ENCODE results near the gene TMEM175. TPM values are rescaled to one million over a fixed set of nuclear protein-coding genes. Genes with fewer than 3 reads are reported as not detected.

Gene TMEM175
- total RNA-seq, 4 donors from 2014 or later, result 33.3 to 61.2 (median 39.0) TPM

GRCh38 chr4:911221-911751 is 21.0 kb upstream of the TMEM175 start:
- Histone ChIP-seq H3K36me3 (peaks cover 0 to 46% (median 10%) of the 10 kb centered on the region in 3 donors), H3K4me1 (peaks cover 0 to 43% (median 6%) of the 10 kb centered on the region in 4 donors), H3K27ac (no peak overlapping the region), H3K4me3 (no peak overlapping the region), H3K27me3 (no peaks in the 10 kb centered on the region), H3K9me3 (no peaks in the 10 kb centered on the region)
- no peak for DNase-seq (ENCODE audit: low spot score in 2 of 2)
- WGBS, 2 donors, result 93 to 97% methylated on average over 13 to 22 of the region's 23 CpGs
- TF ChIP-seq EP300 (IDR thresholded peaks at IDR 0.05), result no peak

GRCh38 chr4:911871-912490 is 20.3 kb upstream of the TMEM175 start:
- DNase-seq (ENCODE audit: low spot score in 2 of 2), result no peak
- H3K27ac ChIP-seq, result peak overlapping the region in 2 of 4 donors; percentile 53 to 72
- no peak overlapping the region for H3K4me3 ChIP-seq
- H3K36me3 ChIP-seq, result peaks cover 0 to 46% (median 10%) of the 10 kb centered on the region in 3 donors
- H3K27me3 ChIP-seq, result no peaks in the 10 kb centered on the region
- no peaks in the 10 kb centered on the region for H3K9me3 ChIP-seq
- TF ChIP-seq CTCF (IDR thresholded peaks at IDR 0.05) (no peak), POLR2A (IDR thresholded peaks at IDR 0.05) (no peak), EP300 (IDR thresholded peaks at IDR 0.05) (no peak)
- 79 to 82% methylated on average over 28 of the region's 29 CpGs for WGBS, 2 donors
- H3K4me1 ChIP-seq, result peaks cover 0 to 43% (median 6%) of the 10 kb centered on the region in 4 donors

- H3K27ac ChIP-seq, result peak overlapping the region in 2 of 4 donors; percentile 60 to 72
- WGBS, 2 donors, result 45 to 61% methylated on average over 19 of the region's 19 CpGs
- peaks cover 0 to 45% (median 10%) of the 10 kb centered on the region in 3 donors for H3K36me3 ChIP-seq
- H3K4me3 ChIP-seq, result no peak overlapping the region
- DNase-seq (ENCODE audit: low spot score in 2 of 2), result no peak
- H3K9me3 ChIP-seq, result no peaks in the 10 kb centered on the region
- H3K4me1 ChIP-seq, result peaks cover 0 to 43% (median 8%) of the 10 kb centered on the region in 4 donors
- TF ChIP-seq CTCF (IDR thresholded peaks at IDR 0.05) (no peak), EP300 (IDR thresholded peaks at IDR 0.05) (no peak), POLR2A (IDR thresholded peaks at IDR 0.05) (no peak)
- no peaks in the 10 kb centered on the region for H3K27me3 ChIP-seq
Measured at GRCh38 chr4:912548-913279, 19.5 kb upstream of the TMEM175 start.

GRCh38 chr4:913280-913618 is 19.0 kb upstream of the TMEM175 start:
- H3K4me3 ChIP-seq, result no peak overlapping the region
- peaks cover 0 to 40% (median 10%) of the 10 kb centered on the region in 3 donors for H3K36me3 ChIP-seq
- WGBS, 2 donors, result 69 to 74% methylated on average over 4 of the region's 4 CpGs
- peaks cover 0 to 43% (median 8%) of the 10 kb centered on the region in 4 donors for H3K4me1 ChIP-seq
- no peak for DNase-seq (ENCODE audit: low spot score in 2 of 2)
- peak overlapping the region in 2 of 4 donors; percentile 22 to 60 for H3K27ac ChIP-seq
- no peak for TF ChIP-seq CTCF (IDR thresholded peaks at IDR 0.05)
- TF ChIP-seq POLR2A (IDR thresholded peaks at IDR 0.05), result no peak
- TF ChIP-seq EP300 (IDR thresholded peaks at IDR 0.05), result no peak
- no peaks in the 10 kb centered on the region for H3K27me3 ChIP-seq
- H3K9me3 ChIP-seq, result no peaks in the 10 kb centered on the region

GRCh38 chr4:914531-914930 is 17.7 kb upstream of the TMEM175 start:
- H3K4me3 ChIP-seq, result no peak overlapping the region
- H3K9me3 ChIP-seq, result no peaks in the 10 kb centered on the region
- no peak overlapping the region for H3K27ac ChIP-seq
- WGBS, 2 donors, result 70% methylated on average over 6 of the region's 21 CpGs; no CpG with 5 or more reads in 1 of the 2 donors
- H3K36me3 ChIP-seq, result peaks cover 0 to 27% (median 10%) of the 10 kb centered on the region in 3 donors
- H3K4me1 ChIP-seq, result peaks cover 0 to 43% (median 8%) of the 10 kb centered on the region in 4 donors
- H3K27me3 ChIP-seq, result no peaks in the 10 kb centered on the region
- no peak for DNase-seq (ENCODE audit: low spot score in 2 of 2)
- TF ChIP-seq POLR2A (IDR thresholded peaks at IDR 0.05) (no peak), CTCF (IDR thresholded peaks at IDR 0.05) (no peak), EP300 (IDR thresholded peaks at IDR 0.05) (no peak)

Data from tibial nerve (tissue), 4 donors.